Measurements from ENCODE around the gene TNRC18. TPM values are rescaled to one million over a fixed set of nuclear protein-coding genes. Genes with fewer than 3 reads are reported as not detected.

Gene TNRC18
- total and polyA plus RNA-seq, 4 donors, result 2.3 to 37.1 (median 20.4) TPM

GRCh38 chr7:5443678-5444077 is 20.0 kb upstream of the TNRC18 start:
- H3K4me3 ChIP-seq (ENCODE audit: low read depth in 1 of 3, low read length in 3 of 3), result no peak overlapping the region
- H3K27me3 ChIP-seq (ENCODE audit: control insufficient read depth in 4 of 4, insufficient read depth in 4 of 4, low read length in 3 of 4), result no peaks in the 10 kb centered on the region
- H3K4me1 ChIP-seq (ENCODE audit: control insufficient read depth in 4 of 4, insufficient read depth in 4 of 4, low read length in 3 of 4), result peaks cover 0 to 4% (median 2%) of the 10 kb centered on the region in 4 donors
- H3K9ac ChIP-seq (ENCODE audit: low read depth in 1 of 2, low read length in 2 of 2), result no peak overlapping the region
- WGBS, result 84% methylated on average over 16 of the region's 16 CpGs
- TF ChIP-seq HNF4A (conservative IDR thresholded peaks at IDR 0.05) (no peak), ZBTB33 (IDR thresholded peaks at IDR 0.05) (no peak), RXRA (IDR thresholded peaks at IDR 0.05) (no peak), ATF3 (IDR thresholded peaks at IDR 0.05) (no peak), GABPA (IDR thresholded peaks at IDR 0.05 in 1 of 2, conservative IDR thresholded peaks at IDR 0.05 in 1 of 2) (no peak), REST (IDR thresholded peaks at IDR 0.05) (no peak), JUND (IDR thresholded peaks at IDR 0.05) (no peak), CTCF (IDR thresholded peaks at IDR 0.05; ENCODE audit: low read depth, low read length, missing input control) (no peak), TAF1 (conservative IDR thresholded peaks at IDR 0.05) (no peak), SP1 (IDR thresholded peaks at IDR 0.05) (no peak), FOXA2 (IDR thresholded peaks at IDR 0.05) (no peak), EGR1 (IDR thresholded peaks at IDR 0.05; ENCODE audit: low read depth in 2 of 2) (no peak), FOXA1 (IDR thresholded peaks at IDR 0.05) (no peak), HNF4G (IDR thresholded peaks at IDR 0.05) (no peak), NR2F2 (IDR thresholded peaks at IDR 0.05) (no peak)
- H3K9me3 ChIP-seq (ENCODE audit: control insufficient read depth in 4 of 4, low read length in 3 of 4), result no peaks in the 10 kb centered on the region
- no peak for DNase-seq (ENCODE audit: low spot score)
- no peaks in the 10 kb centered on the region for H3K36me3 ChIP-seq (ENCODE audit: control insufficient read depth in 4 of 4, insufficient read depth in 3 of 4, low read depth in 1 of 4, low read length in 3 of 4)
- H3K27ac ChIP-seq (ENCODE audit: low read depth in 1 of 2, low read length in 2 of 2), result no peak overlapping the region

- Histone ChIP-seq H3K36me3 (ENCODE audit: control insufficient read depth in 4 of 4, insufficient read depth in 3 of 4, low read depth in 1 of 4, low read length in 3 of 4) (no peaks in the 10 kb centered on the region), H3K9me3 (ENCODE audit: control insufficient read depth in 4 of 4, low read length in 3 of 4) (no peaks in the 10 kb centered on the region), H3K27me3 (ENCODE audit: control insufficient read depth in 4 of 4, insufficient read depth in 4 of 4, low read length in 3 of 4) (no peaks in the 10 kb centered on the region), H3K27ac (ENCODE audit: low read depth in 1 of 2, low read length in 2 of 2) (no peak overlapping the region), H3K4me3 (ENCODE audit: low read depth in 1 of 3, low read length in 3 of 3) (no peak overlapping the region), H3K9ac (ENCODE audit: low read depth in 1 of 2, low read length in 2 of 2) (no peak overlapping the region), H3K4me1 (ENCODE audit: control insufficient read depth in 4 of 4, insufficient read depth in 4 of 4, low read length in 3 of 4) (peaks cover 0 to 4% (median 2%) of the 10 kb centered on the region in 4 donors)
- WGBS, result 88% methylated on average over 20 of the region's 20 CpGs
- no peak for DNase-seq (ENCODE audit: low spot score)
- TF ChIP-seq GABPA (IDR thresholded peaks at IDR 0.05 in 1 of 2, conservative IDR thresholded peaks at IDR 0.05 in 1 of 2), result no peak
- no peak for TF ChIP-seq HNF4A (conservative IDR thresholded peaks at IDR 0.05)
- TF ChIP-seq CTCF (IDR thresholded peaks at IDR 0.05; ENCODE audit: low read depth, low read length, missing input control), result no peak
- no peak for TF ChIP-seq FOXA1 (IDR thresholded peaks at IDR 0.05)
- TF ChIP-seq RAD21 (IDR thresholded peaks at IDR 0.05), result no peak
- TF ChIP-seq REST (IDR thresholded peaks at IDR 0.05), result no peak
- TF ChIP-seq SP1 (IDR thresholded peaks at IDR 0.05), result no peak
- no peak for TF ChIP-seq TAF1 (conservative IDR thresholded peaks at IDR 0.05)
- TF ChIP-seq JUND (IDR thresholded peaks at IDR 0.05), result no peak
Observed at GRCh38 chr7:5442757-5443305, 19.2 kb upstream of the TNRC18 start.

All from liver (tissue), 9 donors.